Measurements from ENCODE around the gene RANBP9.
A peak's percentile ranks its signal among the peaks of the same experiment; 100 is the strongest.

The RANBP9 gene

DNA sequence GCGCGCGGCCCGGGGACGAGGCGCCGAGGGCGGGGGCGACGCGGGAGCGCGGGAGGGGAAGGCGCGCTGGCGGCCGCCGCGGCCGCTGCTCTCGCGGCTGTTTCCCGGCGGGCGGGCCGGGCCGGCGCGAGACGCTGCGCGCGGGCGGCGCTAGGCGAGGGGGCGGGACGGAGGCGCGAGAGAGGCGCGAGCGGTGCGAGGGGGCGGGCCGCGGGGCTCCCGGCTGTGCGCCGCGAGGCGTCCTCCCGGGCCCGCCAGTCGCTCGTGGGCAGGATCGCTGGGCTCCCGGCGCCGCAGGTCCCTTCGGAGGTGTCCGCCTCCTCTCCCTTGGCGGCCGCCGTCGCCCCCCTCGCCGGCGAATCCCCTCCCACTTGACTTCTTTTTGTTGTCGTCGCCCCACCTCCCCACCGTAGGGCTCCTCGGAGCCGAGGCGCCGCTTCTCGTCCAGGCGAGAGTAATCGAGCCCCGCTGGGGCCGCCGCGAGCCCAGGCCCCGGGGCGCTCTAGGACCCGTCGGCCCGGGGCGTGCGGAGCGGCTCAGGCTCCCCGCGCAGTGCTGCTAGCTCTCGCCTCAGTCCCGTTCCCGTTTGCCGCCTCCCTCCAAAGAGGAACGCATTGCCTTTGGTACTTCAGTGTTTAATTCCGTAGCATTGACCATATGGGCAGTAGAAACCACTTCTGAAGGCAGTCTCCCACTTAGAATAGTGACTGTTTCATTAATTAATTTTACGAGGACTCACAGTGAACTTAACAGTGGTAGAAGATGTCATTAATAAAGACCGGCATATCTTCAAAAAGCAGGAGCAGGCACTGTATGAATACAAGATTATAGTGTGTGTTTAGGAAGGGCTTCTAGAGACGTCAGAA lies at the start of gene RANBP9:
Gene RANBP9 (minus strand): TSS at position 103 of the 866 bp plus-strand sequence. CDS start 330 bp downstream, outside the sequence.
- peak; percentile 81 for DNase-seq (ENCODE audit: low spot score)

DNA sequence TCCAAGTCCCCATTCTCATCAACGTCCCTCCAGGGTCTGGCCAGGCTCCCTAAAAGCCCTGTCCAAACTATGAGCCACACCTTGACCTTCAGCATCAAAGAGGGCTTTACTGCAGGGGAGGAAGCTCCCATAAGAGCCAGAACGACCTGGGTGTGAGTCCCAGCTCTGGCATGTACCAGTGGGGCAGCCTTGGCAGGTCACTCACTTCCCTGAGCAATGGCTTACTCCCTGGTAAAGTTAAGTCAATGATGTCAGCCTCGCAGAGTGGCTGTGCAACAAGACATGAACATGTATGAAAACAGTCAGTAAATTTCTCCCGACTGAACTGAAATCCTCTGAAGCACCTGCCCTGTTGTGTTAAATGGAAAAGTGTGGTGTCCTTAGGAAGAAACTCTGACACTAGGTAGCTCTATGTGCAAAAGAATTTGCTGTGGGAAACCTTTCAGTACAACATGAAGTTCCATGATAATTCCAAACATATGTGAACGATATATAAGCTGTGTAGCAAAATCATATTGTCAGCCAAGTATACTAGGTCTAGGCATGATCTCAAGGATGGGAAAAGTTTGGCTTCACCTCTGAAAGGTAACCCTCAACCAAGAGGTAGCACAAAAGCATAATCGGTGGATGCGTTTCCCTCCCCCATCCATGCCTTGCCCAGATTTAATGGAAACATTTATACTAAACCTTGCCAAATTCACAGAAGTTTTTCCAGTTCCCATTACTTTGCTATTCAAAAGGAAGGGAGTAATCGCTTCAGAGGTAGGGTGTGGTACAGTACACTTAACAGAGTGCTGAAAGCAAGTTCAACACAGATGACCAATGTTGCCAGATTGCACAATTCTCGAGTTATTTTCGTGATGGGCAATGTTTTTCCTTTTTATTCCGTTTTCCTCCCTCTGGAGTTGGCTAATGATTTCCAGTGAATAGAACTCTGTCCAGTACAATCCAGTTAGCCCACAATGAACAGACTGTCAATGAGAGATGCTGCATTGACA lies 49.0 kb upstream of the RANBP9 start:
- DNase-seq (ENCODE audit: low spot score): no peak

DNA sequence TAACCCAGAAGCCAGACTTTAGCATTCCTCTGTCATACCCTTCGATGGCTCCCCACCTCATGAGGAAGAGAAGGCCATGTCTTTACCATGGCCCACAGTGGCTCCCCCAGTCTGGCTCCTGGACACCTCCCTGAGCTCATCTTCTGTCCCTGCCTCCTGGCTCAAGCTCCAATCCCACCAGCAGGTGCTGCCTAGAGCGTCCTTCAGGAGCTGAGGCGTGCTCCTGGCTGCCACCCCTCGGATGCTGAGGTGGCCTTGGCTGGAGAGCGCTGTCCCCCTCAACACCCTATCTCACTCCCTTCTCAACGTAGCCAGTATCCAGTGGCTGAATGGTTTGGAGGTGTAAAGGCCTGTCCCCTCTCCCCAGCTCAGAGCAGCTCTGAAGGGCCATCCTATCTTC lies 47.4 kb upstream of the RANBP9 start:
- no peak for DNase-seq (ENCODE audit: low spot score)

DNA sequence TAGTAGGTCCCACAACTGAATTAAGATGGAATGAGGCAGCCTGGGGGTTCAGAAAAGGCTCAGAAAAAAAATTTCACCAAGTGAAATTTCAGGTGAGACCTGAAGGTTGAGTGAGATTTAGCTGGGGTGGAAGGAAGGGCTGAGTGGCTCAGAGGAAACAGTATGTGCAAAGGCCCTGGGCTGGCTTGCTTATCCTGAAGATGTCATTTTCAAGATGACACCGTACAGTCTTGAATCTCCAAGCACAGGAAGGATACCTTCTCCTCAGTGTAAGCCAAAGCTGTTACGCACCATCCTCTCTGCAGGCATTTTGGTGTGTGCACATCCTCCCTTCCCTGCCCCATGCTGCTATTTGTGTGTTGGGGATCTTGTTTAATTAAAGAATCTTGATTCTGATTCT lies 43.0 kb upstream of the RANBP9 start:
- DNase-seq (ENCODE audit: low spot score): no peak

DNA sequence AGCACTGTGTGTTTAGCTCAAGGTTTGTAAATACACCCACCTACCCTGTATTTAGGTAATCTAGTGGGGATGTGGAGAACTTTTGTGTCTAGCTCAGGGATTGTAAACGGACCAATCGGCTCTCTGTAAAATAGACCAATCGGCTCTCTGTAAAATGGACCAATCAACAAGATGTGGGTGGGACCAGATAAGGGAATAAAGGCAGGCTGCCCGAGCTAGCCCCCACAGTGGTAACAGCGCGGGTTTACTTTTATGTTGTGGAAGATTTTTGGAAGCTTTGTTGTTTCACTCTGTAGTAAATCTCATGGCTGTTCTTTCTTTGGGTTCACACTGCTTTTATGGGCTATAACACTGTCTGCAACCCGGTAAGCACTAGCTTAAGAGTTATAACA lies 32.1 kb upstream of the RANBP9 start:
- DNase-seq (ENCODE audit: low spot score): no peak

DNA sequence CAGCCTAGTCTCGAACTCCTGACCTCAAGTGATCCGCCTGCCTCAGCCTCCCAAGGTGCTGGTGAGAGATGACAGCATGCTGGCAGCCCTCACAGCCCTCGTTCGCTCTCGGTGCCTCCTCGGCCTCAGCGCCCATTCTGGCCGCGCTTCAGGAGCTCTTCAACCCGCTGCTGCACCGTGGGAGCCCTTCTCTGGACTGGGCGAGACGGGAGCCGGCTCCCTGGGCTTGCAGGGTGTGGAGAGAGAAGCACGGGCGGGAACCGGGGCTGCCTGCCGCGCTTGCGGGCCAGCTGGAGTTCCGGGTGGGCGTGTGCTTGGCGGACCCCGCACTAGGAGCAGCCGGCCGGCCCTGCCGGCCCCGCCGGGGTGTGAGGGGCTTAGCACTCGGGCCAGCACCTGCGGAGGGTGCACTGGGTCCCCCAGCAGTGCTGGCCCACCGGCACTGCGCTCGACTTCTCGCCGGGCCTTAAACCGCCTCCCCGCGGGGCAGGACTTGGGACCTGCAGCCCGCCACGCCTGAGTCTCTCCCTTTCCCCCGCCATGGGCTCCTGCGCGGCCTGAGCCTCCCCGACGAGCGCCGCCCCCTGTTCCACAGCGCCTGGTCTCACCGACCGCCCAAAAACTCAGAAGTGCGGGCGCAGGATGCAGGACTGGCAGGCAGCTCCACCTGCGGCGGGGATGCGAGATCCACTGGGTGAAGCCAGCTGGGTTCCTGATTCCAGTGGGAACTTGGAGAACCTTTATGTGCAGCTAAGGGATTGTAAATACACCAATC lies 31.5 kb upstream of the RANBP9 start:
- no peak for DNase-seq (ENCODE audit: low spot score)

DNA sequence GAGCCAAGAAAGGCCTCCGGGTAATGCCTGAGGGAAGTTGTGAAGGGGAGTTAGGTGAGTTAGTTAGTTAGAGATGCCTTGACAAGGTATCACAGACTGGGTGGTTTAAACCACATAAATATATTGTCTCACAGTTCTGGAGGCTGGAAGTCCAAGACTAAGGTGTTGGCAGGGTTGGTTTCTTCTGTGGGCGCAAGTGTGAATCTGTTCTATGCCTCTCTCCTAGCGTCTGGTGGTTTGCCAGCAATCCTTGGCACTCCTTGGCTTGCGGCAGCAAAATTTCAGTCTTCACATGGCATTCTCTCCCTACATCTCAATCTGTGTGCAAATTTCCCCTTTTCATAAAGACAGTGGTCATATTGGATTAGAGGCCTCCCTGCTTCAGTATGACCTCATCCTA lies 29.7 kb upstream of the RANBP9 start:
- no peak for DNase-seq (ENCODE audit: low spot score)

DNA sequence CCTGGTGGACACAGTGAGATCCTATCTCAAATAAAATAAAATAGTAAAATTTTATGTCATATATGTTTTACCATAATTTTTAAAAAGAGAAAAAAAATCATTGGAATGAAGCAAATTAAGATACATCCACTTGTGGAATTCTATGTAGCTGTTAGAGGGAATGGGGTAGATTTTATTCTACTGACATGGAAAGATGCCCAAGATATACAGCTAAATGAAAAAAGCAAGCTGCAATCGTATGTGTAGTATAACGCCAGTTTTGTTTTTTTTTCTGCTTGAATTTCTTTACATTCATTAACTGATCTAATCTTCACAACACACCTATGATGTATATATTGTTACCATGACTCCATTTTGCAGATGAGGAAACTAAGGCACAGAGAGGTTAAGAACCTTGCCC lies 23.4 kb upstream of the RANBP9 start:
- no peak for DNase-seq (ENCODE audit: low spot score)

DNA sequence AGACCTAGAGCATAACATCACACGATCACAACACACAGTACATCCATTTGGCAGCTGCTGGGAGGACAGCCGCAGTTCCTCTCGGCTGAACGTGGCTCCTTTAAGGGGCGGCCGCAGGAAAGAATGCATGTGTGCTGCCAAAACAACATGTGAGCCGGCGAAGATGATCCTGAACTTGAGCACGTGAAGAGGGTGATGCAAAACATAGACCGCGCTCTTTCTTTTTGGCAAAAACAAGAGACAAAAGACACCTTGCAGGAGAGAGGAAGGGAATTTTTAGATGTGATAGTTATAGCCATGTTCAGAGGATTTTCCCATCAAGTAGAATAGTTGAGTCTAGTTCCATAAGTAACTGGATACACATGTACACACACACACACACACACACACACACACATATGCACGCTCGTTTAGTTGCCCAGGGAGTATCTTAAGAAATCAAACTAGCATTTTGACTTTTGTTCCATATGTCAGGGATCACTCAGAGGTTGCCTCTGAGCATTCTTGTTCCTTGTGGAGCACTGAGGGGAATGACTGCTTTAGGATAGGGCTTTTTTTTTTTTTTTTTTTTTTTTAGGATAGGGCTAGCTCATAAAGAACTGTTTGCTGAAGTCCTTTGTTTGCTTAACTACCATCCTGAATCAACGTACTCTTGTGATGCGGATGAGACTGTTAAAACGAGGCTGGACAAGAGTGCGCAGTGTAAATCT lies 21.7 kb upstream of the RANBP9 start:
- no peak for DNase-seq (ENCODE audit: low spot score)

DNA sequence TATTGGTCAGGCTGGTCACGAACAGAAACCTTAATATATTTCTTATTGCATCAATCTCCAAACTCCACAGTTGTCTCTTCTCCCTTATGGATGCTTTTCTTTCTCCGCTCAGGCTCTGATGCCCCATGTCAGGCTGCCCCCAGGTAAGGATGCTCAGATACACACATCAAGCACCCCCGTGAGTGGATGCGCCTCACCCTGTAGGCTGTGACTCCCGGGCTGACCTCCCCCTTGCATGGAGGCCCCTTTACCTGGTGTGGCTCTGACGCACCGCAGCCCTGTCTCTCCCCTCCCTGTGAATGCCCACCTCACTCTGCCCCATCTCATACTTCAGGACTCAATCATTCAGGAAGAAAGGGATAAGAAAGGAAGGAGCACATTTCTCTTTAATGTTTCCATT lies 19.1 kb upstream of the RANBP9 start:
- no peak for DNase-seq (ENCODE audit: low spot score)

DNA sequence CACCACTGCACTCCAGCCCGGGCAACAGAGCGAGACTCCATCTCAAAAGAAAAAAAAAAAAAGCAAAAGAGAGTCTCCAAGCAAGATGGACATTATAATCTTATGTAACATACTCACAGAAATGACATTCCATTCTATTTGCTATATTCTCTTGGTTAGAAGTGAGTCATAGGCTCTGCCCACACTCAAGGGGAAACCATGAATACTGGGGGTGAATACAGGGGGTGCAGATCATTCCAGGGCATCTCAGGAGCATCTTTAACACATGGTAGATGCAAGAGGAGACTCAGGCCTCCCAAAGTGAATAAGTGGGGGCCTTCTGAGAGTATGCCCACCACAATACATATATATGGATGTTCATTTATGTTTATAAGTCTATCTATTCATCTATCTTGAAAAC lies 18.3 kb upstream of the RANBP9 start:
- no peak for DNase-seq (ENCODE audit: low spot score)

DNA sequence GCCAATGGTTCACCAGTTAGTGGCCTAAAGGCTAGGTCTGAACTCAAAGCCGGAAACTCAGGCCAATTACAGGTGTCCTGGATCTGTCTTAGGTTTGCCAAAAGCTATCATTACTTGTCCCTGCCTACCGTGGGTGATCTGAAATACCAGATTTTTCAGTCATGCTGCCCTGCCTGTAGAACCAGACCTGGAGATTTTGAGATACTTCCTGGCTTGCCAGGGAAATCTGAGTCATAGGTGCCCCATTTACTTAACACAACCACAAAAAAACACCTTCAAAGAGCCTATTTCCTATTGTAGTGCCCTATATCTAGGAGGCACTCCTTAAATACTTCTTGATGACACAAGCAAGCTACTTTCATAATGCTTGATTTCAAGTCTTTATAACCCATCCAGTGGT lies 13.9 kb upstream of the RANBP9 start:
- no peak for DNase-seq (ENCODE audit: low spot score)

DNA sequence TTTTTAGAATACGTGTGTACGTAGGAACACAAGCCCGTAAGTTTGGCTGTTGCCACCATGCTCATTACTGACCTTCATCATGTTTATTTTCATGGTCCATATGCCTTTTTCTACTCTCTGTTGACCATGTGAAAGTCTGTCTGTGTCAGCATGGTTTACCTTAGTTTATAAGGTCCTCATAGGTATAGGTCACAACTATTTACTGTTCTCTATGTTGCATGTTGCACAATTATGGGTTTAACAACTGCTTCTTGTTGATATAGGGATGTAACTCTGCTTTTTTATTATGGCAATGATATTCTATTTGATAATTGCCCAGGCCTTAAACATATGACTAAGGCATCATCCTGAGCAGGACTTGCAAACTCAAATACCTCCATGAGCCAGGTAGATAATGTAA lies 13.4 kb upstream of the RANBP9 start:
- DNase-seq (ENCODE audit: low spot score): no peak

DNA sequence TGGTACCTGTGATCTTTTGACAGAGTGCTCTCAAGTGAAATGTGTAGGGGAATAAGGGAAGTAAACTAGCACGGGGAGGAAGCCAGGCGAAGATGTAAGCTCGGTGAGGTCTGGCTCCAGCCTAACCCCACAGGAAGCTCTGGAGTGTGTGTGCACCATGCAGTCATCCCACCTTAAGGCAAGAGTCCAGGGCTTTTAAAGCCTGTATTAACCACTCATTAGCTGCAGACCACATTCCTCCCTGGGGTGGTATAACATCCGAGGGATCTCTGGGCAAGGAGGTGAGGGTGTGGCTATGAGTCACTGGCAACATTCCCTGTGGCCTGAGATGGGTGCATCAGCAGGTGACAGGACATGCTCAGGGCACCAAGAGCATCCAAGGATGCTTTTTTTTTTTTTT lies 12.5 kb upstream of the RANBP9 start:
- DNase-seq (ENCODE audit: low spot score): no peak

DNA sequence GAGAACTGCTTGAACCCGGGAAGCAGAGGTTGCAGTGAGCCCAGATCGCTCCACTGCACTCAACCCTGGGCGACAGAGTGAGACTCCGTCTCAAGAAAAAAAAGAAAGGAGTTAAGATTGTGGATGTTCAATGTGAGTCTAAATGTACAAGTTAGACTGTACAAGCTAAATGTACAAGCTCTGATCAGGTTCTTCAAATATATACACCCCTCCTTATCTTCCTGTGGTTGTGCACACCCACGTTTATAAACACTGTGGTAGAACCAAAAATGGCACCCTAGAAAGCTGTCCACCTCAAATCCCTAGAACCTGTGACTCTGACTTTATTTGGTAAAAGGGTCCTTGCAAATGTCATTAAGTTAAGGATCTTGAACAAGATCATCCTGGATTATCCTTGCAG lies 11.2 kb upstream of the RANBP9 start:
- DNase-seq (ENCODE audit: low spot score): no peak

DNA sequence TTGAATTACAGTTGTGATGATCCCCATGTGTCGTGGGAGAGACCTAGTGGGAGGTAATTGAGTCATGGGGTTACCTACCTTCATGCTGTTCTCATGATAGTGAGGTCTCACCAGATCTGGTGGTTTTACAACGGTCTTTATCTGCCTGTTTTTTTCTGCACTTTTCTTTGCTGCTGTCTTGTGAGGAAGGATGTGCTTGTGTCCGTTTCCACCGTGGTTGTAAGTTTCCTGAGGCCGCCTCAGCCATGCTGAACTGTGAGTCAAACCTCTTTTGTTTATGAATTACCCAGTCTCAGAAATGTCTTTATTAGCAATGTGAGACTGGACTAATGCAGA lies 6.5 kb upstream of the RANBP9 start:
- DNase-seq (ENCODE audit: low spot score): no peak

DNA sequence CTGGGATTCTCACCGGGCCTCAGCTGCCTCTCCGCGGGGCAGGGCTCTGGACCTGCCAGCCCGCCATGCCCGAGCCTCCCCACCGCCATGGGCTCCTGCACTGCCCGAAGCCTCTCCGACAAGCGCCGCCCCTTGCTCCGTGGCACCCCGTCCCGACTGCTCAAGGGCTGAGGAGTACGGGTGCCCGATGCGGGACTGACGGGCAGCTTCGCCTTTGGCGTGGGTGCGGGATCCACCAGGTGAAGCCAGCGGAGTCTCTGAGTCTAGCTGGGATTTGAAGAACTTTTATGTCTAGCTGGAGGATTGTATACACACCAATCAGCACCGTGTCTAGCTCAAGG lies 5.3 kb upstream of the RANBP9 start:
- DNase-seq (ENCODE audit: low spot score): no peak

DNA sequence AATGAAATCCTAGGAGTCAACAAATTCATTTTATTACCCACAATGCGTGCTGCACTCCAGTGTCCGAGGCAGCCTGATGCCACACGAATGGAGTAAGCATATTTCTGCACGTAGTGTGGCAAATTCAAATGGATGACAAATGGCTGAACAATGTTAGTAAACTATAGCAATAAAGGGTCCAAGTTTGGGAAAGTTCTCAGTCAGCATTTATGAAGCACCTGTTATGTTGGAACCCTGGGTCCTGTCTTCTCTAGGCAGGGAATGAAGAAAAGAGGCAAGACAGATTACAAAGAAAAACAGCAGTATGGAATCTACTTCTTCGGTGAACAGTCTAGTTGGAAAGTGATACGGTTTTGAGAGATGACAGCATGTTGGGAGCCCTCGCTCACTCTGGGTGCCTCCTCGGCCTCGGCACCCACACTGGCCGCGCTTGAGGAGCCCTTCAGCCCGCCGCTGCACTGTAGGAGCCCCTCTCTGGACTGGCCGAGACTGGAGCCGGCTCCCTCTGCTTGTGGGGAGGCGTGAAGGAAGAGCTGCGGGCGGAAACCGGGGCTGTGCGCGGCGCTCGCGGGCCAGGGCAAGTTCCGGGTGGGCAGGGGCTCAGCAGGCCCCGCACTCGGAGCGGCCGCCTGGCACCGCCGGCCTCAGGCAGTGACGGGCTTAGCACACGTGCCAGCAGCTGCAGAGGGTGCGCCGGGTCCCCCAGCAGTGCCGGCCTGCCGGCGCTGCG lies 4.8 kb upstream of the RANBP9 start:
- DNase-seq (ENCODE audit: low spot score): no peak

DNA sequence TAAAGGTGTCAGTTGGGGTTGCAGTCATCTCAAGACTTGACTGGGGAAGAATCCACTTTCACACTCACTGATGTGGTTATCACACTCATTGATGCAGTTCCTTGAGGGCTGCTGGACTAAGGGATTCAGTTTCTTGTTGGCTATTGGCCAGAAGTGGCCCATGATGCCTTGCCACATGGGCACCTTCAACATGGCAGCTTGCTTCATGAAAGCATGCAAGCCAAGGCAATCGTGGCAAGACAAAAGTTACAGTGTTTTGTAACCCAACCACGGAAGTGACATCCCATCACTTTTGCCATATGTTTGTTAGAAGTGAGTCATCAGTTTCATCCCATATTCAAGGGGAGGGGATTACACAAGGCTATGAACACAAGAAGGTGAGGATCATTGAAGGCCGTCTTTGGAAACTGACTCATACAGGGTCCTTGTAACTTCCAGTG lies 3.8 kb upstream of the RANBP9 start:
- no peak for DNase-seq (ENCODE audit: low spot score)

DNA sequence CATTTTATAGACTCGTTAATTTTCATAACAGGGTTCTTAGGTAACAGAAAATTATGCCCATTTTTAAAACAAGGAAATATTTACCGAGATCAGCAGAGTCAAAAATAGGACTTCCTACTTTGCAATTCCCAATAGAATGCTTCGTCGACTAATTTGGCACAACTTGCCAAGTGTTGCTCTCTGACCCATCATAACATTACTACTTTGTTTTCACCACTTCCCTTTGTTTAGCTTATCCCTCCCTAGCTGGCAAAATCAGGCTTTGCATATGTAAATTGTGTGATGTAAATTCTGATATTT lies 914 bp upstream of the RANBP9 start:
- no peak for DNase-seq (ENCODE audit: low spot score)

DNA sequence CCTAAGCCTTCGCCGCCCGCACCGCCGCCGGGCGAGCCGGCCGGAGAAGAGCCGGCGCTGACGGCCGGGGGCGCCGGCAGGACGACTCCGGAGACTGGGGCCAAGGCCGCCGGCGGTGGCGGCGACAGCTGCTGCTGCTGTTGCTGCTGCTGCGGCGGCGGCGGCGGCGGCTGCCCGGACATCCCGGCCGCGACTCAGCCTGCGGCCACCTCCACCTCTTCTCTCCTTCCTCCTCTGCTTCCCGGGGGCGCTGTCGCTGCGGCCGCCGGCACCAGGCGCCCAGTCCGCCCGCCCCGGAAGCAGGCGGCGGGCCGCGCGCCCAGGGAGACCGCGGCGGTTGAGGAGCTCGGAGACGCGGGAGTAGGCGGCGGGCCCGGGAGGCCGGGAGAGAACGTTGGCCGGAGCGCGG lies 307 bp downstream of the RANBP9 start:
- peak; percentile 76 for DNase-seq (ENCODE audit: low spot score)
